HEK293 (cell line): ENCODE measurements around the gene CCDC14.

Experiments
- CTCF ChIA-PET: fragments of 350-600 bp; formaldehyde crosslinking; extraction: SDS; loops from one replicate; lab custom pipeline; 2021; ENCODE audit warnings: antibody characterized with exemption; lab: Yijun Ruan, JAX
- POLR2A ChIA-PET: fragments of 300-600 bp; formaldehyde crosslinking; extraction: SDS; loops from one replicate; lab custom pipeline; 2020; ENCODE audit warnings: antibody characterized with exemption, inconsistent platforms; lab: Yijun Ruan, JAX
- H3K27ac ChIP-seq: fragments of 200-500 bp; sonication (Bioruptor generic); 2 replicates; pipeline ENCODE4 v1.5.1; 2014; ENCODE audit warnings: low read depth, low read length, control low read depth, inconsistent platforms; ENCODE audit errors: extremely low read depth
- H3K36me3 ChIP-seq, 2 experiments: fragments of 200-500 bp in 1 of 2; sonication (Bioruptor generic) in 1 of 2; 1 replicate in 1 of 2; 2 replicates in 1 of 2; pipeline ENCODE4 v1.5.1; 2014 to 2017; ENCODE audit warnings: inconsistent platforms in 2 of 2, low read length in 2 of 2; ENCODE audit not compliant: control insufficient read depth in 2 of 2, insufficient read depth in 1 of 2
- H3K4me1 ChIP-seq: fragments of 200-500 bp; sonication (Bioruptor generic); 2 replicates; pipeline ENCODE4 v1.5.1; 2014; ENCODE audit warnings: mild to moderate bottlenecking, low read length, inconsistent platforms; ENCODE audit not compliant: control insufficient read depth, insufficient read depth
- H3K4me3 ChIP-seq: 2 replicates; pipeline ENCODE4 v1.5.1; 2011; ENCODE audit warnings: low read depth, mild to moderate bottlenecking, control low read depth, low read length, moderate library complexity
- H3K9me3 ChIP-seq: fragments of 200-500 bp; sonication (Bioruptor generic); 2 replicates; pipeline ENCODE4 v1.5.1; 2014; ENCODE audit warnings: low read depth, low read length, inconsistent platforms; ENCODE audit not compliant: control insufficient read depth, insufficient read depth
- BCL11B ChIP-seq: fragments of 450-650 bp; formaldehyde crosslinking; IDR thresholded peaks from 2 replicates; pipeline ENCODE4 v1.5.1; 2016; ENCODE audit warnings: low read depth, missing biosample characterization, missing genetic modification characterization
- CTCF ChIP-seq: fragments of 450-650 bp; formaldehyde crosslinking; IDR thresholded peaks from 2 replicates; pipeline ENCODE4 v1.5.1; 2016; ENCODE audit warnings: missing biosample characterization, missing genetic modification characterization
- GFI1B ChIP-seq: fragments of 450-650 bp; formaldehyde crosslinking; IDR thresholded peaks from 2 replicates; pipeline ENCODE4 v1.5.1; 2016; ENCODE audit warnings: missing biosample characterization, missing genetic modification characterization
- GLIS1 ChIP-seq: fragments of 450-650 bp; formaldehyde crosslinking; IDR thresholded peaks from 2 replicates; pipeline ENCODE4 v1.5.1; 2016; ENCODE audit warnings: missing biosample characterization, missing genetic modification characterization
- KLF1 ChIP-seq: fragments of 450-650 bp; formaldehyde crosslinking; IDR thresholded peaks from 2 replicates; pipeline ENCODE4 v1.5.1; 2016; ENCODE audit warnings: missing biosample characterization, missing genetic modification characterization
- KLF8 ChIP-seq: fragments of 450-650 bp; formaldehyde crosslinking; IDR thresholded peaks from 2 replicates; pipeline ENCODE4 v1.5.1; 2016; ENCODE audit warnings: missing biosample characterization, missing genetic modification characterization
- SCRT2 ChIP-seq: fragments of 450-650 bp; formaldehyde crosslinking; IDR thresholded peaks from 2 replicates; pipeline ENCODE4 v1.5.1; 2016; ENCODE audit warnings: missing biosample characterization, missing genetic modification characterization
- YY2 ChIP-seq: fragments of 450-650 bp; formaldehyde crosslinking; IDR thresholded peaks from 2 replicates; pipeline ENCODE4 v1.5.1; 2016; ENCODE audit warnings: missing biosample characterization, missing genetic modification characterization
- ZBTB11 ChIP-seq: fragments of 450-650 bp; formaldehyde crosslinking; conservative IDR thresholded peaks from 2 replicates; pipeline ENCODE4 v1.5.1; 2016; ENCODE audit warnings: low read depth, missing biosample characterization, missing genetic modification characterization
- ZBTB17 ChIP-seq: fragments of 450-650 bp; formaldehyde crosslinking; IDR thresholded peaks from 2 replicates; pipeline ENCODE4 v1.5.1; 2016; ENCODE audit warnings: missing biosample characterization, missing genetic modification characterization
- ZNF184 ChIP-seq: fragments of 450-650 bp; IDR thresholded peaks from 2 replicates; pipeline ENCODE4 v1.5.1; 2018; ENCODE audit warnings: missing biosample characterization, mild to moderate bottlenecking, missing genetic modification characterization
- ZNF335 ChIP-seq: fragments of 450-650 bp; formaldehyde crosslinking; conservative IDR thresholded peaks from 2 replicates; pipeline ENCODE4 v1.5.1; 2016; ENCODE audit warnings: missing biosample characterization, missing genetic modification characterization
- ZNF341 ChIP-seq: fragments of 450-650 bp; formaldehyde crosslinking; IDR thresholded peaks from 2 replicates; pipeline ENCODE4; 2016; ENCODE audit warnings: low read depth, missing biosample characterization, missing genetic modification characterization
- ZNF366 ChIP-seq: fragments of 450-650 bp; formaldehyde crosslinking; conservative IDR thresholded peaks from 2 replicates; pipeline ENCODE4 v1.5.1; 2016; ENCODE audit warnings: missing biosample characterization, missing genetic modification characterization
- ZNF600 ChIP-seq: fragments of 450-650 bp; formaldehyde crosslinking; IDR thresholded peaks from 2 replicates; pipeline ENCODE4 v1.5.1; 2016; ENCODE audit warnings: missing biosample characterization, missing genetic modification characterization
- ZNF692 ChIP-seq: fragments of 450-650 bp; formaldehyde crosslinking; IDR thresholded peaks from 2 replicates; pipeline ENCODE4 v1.5.1; 2016; ENCODE audit warnings: missing biosample characterization, missing genetic modification characterization
- TF ChIP-seq, protein P1 (sequence below): fragments of 450-650 bp; formaldehyde crosslinking; IDR thresholded peaks from 2 replicates; pipeline ENCODE4 v1.5.1; 2016; ENCODE audit warnings: missing biosample characterization, missing genetic modification characterization
- TF ChIP-seq, protein P2 (sequence below): fragments of 450-650 bp; formaldehyde crosslinking; IDR thresholded peaks from 2 replicates; pipeline ENCODE4 v1.5.1; 2016; ENCODE audit warnings: missing biosample characterization, missing genetic modification characterization
- TF ChIP-seq, protein P3 (sequence below): fragments of 450-650 bp; formaldehyde crosslinking; IDR thresholded peaks from 2 replicates; pipeline ENCODE4 v1.5.1; 2016; ENCODE audit warnings: missing biosample characterization, missing genetic modification characterization
- TF ChIP-seq, protein P4 (sequence below): fragments of 450-650 bp; formaldehyde crosslinking; IDR thresholded peaks from 2 replicates; pipeline ENCODE4 v1.5.1; 2017; ENCODE audit warnings: missing biosample characterization, mild to moderate bottlenecking, missing genetic modification characterization, moderate library complexity

The CCDC14 gene

GRCh38 chr3:123884203-123884831 is 76.7 kb downstream of the CCDC14 start, which contains the start of gene MYLK (continued):
- peak; percentile 42; the same call in 1 of the 2 replicates for TF ChIP-seq ZBTB17 (tag by site-specific recombination)
- TF ChIP-seq, protein P1, sequence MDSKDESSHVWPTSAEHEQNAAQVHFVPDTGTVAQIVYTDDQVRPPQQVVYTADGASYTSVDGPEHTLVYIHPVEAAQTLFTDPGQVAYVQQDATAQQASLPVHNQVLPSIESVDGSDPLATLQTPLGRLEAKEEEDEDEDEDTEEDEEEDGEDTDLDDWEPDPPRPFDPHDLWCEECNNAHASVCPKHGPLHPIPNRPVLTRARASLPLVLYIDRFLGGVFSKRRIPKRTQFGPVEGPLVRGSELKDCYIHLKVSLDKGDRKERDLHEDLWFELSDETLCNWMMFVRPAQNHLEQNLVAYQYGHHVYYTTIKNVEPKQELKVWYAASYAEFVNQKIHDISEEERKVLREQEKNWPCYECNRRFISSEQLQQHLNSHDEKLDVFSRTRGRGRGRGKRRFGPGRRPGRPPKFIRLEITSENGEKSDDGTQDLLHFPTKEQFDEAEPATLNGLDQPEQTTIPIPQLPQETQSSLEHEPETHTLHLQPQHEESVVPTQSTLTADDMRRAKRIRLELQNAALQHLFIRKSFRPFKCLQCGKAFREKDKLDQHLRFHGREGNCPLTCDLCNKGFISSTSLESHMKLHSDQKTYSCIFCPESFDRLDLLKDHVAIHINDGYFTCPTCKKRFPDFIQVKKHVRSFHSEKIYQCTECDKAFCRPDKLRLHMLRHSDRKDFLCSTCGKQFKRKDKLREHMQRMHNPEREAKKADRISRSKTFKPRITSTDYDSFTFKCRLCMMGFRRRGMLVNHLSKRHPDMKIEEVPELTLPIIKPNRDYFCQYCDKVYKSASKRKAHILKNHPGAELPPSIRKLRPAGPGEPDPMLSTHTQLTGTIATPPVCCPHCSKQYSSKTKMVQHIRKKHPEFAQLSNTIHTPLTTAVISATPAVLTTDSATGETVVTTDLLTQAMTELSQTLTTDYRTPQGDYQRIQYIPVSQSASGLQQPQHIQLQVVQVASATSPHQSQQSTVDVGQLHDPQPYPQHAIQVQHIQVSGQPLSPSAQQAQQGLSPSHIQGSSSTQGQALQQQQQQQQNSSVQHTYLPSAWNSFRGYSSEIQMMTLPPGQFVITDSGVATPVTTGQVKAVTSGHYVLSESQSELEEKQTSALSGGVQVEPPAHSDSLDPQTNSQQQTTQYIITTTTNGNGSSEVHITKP, result peak; percentile 71
- TF ChIP-seq ZNF366 (tag by site-specific recombination), result no peak
- TF ChIP-seq KLF8, result no peak
- TF ChIP-seq ZBTB11, result no peak
- no peak for TF ChIP-seq GFI1B
- 0 out of 2 replicates have a peak, but pooled peaks have one; percentile 28 for TF ChIP-seq GLIS1 (tag by site-specific recombination)
- TF ChIP-seq ZNF184 (tag by site-specific recombination), result no peak
- TF ChIP-seq YY2 (tag by site-specific recombination), result no peak
- peak; percentile 63 for TF ChIP-seq ZNF341
- TF ChIP-seq ZNF600 (tag by site-specific recombination), result peak; percentile 96
- TF ChIP-seq ZNF692 (tag by site-specific recombination), result 0 out of 2 replicates have a peak, but pooled peaks have one; percentile 28
- TF ChIP-seq, protein P2, sequence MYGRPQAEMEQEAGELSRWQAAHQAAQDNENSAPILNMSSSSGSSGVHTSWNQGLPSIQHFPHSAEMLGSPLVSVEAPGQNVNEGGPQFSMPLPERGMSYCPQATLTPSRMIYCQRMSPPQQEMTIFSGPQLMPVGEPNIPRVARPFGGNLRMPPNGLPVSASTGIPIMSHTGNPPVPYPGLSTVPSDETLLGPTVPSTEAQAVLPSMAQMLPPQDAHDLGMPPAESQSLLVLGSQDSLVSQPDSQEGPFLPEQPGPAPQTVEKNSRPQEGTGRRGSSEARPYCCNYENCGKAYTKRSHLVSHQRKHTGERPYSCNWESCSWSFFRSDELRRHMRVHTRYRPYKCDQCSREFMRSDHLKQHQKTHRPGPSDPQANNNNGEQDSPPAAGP (tag by site-specific recombination), result no peak
- TF ChIP-seq KLF1 (tag by site-specific recombination), result peak; percentile 60
- TF ChIP-seq, all 188 proteins: peak for 17

DNA sequence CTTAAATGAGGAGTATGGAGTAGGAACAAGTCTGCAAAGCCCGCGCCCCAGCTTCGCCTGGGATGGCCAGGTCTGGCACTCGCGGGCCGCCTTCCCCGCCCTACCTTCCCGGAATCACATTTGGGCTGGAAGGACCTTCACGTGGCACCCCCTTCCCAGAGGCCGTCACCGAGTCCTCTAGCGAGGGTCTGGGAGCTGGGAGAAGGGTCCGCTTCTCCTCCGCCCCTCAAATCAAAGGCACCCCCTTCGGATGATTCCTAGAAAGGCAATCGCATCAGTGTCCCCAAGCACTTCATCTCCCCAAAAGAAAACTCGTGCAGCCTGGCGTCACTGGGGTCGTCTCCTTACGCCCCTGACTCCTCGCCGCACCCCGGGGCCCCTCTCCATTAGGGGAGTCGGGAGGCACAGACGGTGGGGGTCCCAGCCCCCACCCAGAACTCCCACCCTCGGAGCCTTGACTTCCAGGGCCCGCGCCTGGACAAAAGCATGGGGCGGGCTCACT is 77.3 kb downstream of the CCDC14 start:
- no peaks in the 10 kb centered on the region for H3K4me1 ChIP-seq
- no peaks in the 10 kb centered on the region for H3K36me3 ChIP-seq
- H3K27ac ChIP-seq, result no peak overlapping the region; the same call in 1 of the 2 replicates
- peak overlapping the region; percentile 30 for H3K4me3 ChIP-seq
- POLR2A ChIA-PET, result no interaction called here
- CTCF ChIA-PET, result interaction anchor here (0.7 to 1.0 kb wide), 3 partner anchors 12 to 231 kb away, joined by 3 read pairs; no protein-coding TSS in a partner anchor
- no peaks in the 10 kb centered on the region for H3K9me3 ChIP-seq
- TF ChIP-seq SCRT2 (tag by site-specific recombination) (no peak), CTCF (tag by site-specific recombination) (no peak), ZNF335 (tag by site-specific recombination) (0 out of 2 replicates have a peak, but pooled peaks have one; percentile 35), BCL11B (tag by site-specific recombination) (no peak)
- TF ChIP-seq, protein P3, sequence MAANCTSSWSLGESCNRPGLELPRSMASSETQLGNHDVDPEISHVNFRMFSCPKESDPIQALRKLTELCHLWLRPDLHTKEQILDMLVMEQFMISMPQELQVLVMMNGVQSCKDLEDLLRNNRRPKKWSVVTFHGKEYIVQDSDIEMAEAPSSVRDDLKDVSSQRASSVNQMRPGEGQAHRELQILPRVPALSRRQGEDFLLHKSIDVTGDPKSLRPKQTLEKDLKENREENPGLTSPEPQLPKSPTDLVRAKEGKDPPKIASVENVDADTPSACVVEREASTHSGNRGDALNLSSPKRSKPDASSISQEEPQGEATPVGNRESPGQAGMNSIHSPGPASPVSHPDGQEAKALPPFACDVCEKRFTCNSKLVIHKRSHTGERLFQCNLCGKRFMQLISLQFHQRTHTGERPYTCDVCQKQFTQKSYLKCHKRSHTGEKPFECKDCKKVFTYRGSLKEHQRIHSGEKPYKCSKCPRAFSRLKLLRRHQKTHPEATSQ (tag by site-specific recombination), result no peak
- TF ChIP-seq, protein P4, sequence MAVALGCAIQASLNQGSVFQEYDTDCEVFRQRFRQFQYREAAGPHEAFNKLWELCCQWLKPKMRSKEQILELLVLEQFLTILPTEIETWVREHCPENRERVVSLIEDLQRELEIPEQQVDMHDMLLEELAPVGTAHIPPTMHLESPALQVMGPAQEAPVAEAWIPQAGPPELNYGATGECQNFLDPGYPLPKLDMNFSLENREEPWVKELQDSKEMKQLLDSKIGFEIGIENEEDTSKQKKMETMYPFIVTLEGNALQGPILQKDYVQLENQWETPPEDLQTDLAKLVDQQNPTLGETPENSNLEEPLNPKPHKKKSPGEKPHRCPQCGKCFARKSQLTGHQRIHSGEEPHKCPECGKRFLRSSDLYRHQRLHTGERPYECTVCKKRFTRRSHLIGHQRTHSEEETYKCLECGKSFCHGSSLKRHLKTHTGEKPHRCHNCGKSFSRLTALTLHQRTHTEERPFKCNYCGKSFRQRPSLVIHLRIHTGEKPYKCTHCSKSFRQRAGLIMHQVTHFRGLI (tag by site-specific recombination), result peak; percentile 96
